H1 (cell line): ENCODE measurements around the gene ANKS1B. TPM values are rescaled to one million over a fixed set of nuclear protein-coding genes. Genes with fewer than 3 reads are reported as not detected.

ENCODE experiments used
- BACH1 ChIP-seq: IDR thresholded peaks from 2 replicates; pipeline ENCODE4 v1.6.1; 2012; ENCODE audit warnings: low read length, improper control_type of control experiment
- CBX5 ChIP-seq: fragments of 300-800, 300-1000 bp; sonication (generic); IDR thresholded peaks from 2 replicates; pipeline ENCODE4 v1.7.1; 2016; ENCODE audit warnings: antibody characterized with exemption, low read length, low read depth
- EP300 ChIP-seq, 2 experiments: IDR thresholded peaks; 1 replicate in 1 of 2; 2 replicates in 1 of 2; pipeline ENCODE4 v1.6.1; 2011 to 2012; ENCODE audit warnings: low read depth in 2 of 2, low read length in 2 of 2, mild to moderate bottlenecking in 2 of 2, borderline replicate concordance in 1 of 2, inconsistent platforms in 1 of 2, moderate library complexity in 1 of 2
- MAFK ChIP-seq: IDR thresholded peaks from 2 replicates; pipeline ENCODE4 v1.6.1; 2012; ENCODE audit warnings: low read depth, mild to moderate bottlenecking, improper control_type of control experiment, low read length
- POU5F1 ChIP-seq: IDR thresholded peaks from 2 replicates; pipeline ENCODE4 v1.6.1; 2011; ENCODE audit warnings: low read depth, mild to moderate bottlenecking, low read length, moderate library complexity
- SAP30 ChIP-seq: fragments of 300-600 bp; sonication (generic); IDR thresholded peaks from 2 replicates; pipeline ENCODE4 v1.7.1; 2012; ENCODE audit warnings: low read length, moderate library complexity, mild to moderate bottlenecking, inconsistent platforms; ENCODE audit not compliant: insufficient read depth, insufficient replicate concordance
- TEAD4 ChIP-seq: IDR thresholded peaks from 2 replicates; pipeline ENCODE4 v1.6.1; 2012; ENCODE audit warnings: low read depth, low read length, inconsistent platforms, mixed read lengths
- polyA plus RNA-seq, 7 experiments: library from polyadenylated mRNA; depleted of rRNA in 3 of 7; stranded (reverse) in 5 of 7; unstranded in 2 of 7; fragments of >200 nt in 5 of 7; fragments of 200-250 nt in 2 of 7; gene quantifications; 1 replicate in 5 of 7; 2 replicates in 1 of 7; 4 replicates in 1 of 7; pipeline versions ENCODE4 v1.2.1 to v1.2.3, GENCODE V29; 2011 to 2013; ENCODE audit warnings: missing spikeins in 2 of 7, mixed read lengths in 2 of 7
- total RNA-seq: library from RNA; stranded (reverse); fragmentation: NEBNext Ultra II Directional; extraction: Animal tissue kit (Norgen Biotek cat#: 25700); gene quantifications from 2 replicates; pipeline ENCODE4 v1.2.1, GENCODE V29; 2021

The ANKS1B gene
- total and polyA plus RNA-seq, 2 of the 8 experiments (the other 6 are each of a cell fraction or from before 2014, with no cell fraction given), result 2.7 to 6.1 TPM

DNA sequence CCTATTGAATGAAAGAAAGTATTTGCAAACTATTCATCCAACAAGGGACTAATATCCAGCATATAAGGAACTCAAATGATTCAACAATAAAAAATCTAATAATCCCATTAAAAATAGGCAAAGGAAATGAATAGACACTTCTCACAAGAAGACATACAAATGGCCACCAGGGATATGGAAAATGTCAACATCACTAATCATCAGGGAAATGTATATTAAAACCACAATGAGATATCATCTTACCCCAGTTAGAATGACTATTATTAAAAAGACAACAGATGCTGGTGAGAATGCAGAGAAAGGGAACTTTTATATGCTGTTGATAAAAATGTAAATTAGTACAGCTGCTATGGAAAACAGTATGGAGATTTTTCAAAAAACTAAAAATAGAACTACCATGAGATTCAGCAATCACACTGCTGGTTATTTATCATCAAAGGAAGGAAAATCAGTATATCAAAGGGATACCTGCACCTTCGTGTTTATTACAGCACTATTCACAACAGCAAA is 247.9 kb downstream of the ANKS1B start (continued):
- TF ChIP-seq TEAD4 (no peak), BACH1 (no peak), MAFK (no peak), SAP30 (no peak), EP300 (IDR thresholded peaks at IDR 0.05; ENCODE audit: borderline replicate concordance in 1 of 2, low read depth in 2 of 2, low read length in 2 of 2) (no peak), POU5F1 (no peak), CBX5 (no peak)
